Calu3 (cell line): ENCODE data around the gene TTC9B. TPM values are rescaled to one million over a fixed set of nuclear protein-coding genes. Genes with fewer than 3 reads are reported as not detected.

ENCODE experiments used
- Bru-seq: library from RNA; stranded (reverse); fragments of 400-500 nt; gene quantifications from one replicate; lab custom pipeline; 2021; lab: Mats Ljungman, UMichigan
- BruChase-seq, 2 experiments: library from RNA; stranded (reverse); fragments of 400-500 nt; gene quantifications; one replicate each; lab custom pipeline; 2021; lab: Mats Ljungman, UMichigan
- BruUV-seq: library from RNA; stranded (reverse); fragments of 400-500 nt; replicated peaks from 2 replicates; lab custom pipeline; 2021; lab: Mats Ljungman, UMichigan
- CTCF ChIA-PET: fragments of 300-600 bp; sonication (Branson Sonifier 250); formaldehyde crosslinking; loops from one replicate; lab custom pipeline; 2022; ENCODE audit warnings: antibody characterized with exemption; lab: Charles Lee
- DNase-seq: peaks from one replicate; pipeline ENCODE4 v3.0.0; 2022
- H3K27ac Mint-ChIP-seq: one replicate; pipeline ENCODE4 v1.8.0; 2022; ENCODE audit warnings: mixed read lengths; ENCODE audit not compliant: unreplicated experiment
- H3K27me3 Mint-ChIP-seq: one replicate; pipeline ENCODE4 v1.8.0; 2022; ENCODE audit warnings: mixed read lengths; ENCODE audit not compliant: unreplicated experiment
- H3K36me3 Mint-ChIP-seq: one replicate; pipeline ENCODE4 v1.8.0; 2022; ENCODE audit warnings: mild to moderate bottlenecking, moderate library complexity, mixed read lengths; ENCODE audit not compliant: insufficient read depth, unreplicated experiment
- H3K4me1 Mint-ChIP-seq: one replicate; pipeline ENCODE4 v1.8.0; 2022; ENCODE audit warnings: mild to moderate bottlenecking, low read depth, mixed read lengths; ENCODE audit not compliant: unreplicated experiment
- H3K4me3 Mint-ChIP-seq: one replicate; pipeline ENCODE4 v1.8.0; 2022; ENCODE audit warnings: mild to moderate bottlenecking, low read depth, moderate library complexity, mixed read lengths; ENCODE audit not compliant: unreplicated experiment
- H3K9me3 Mint-ChIP-seq: one replicate; pipeline ENCODE4 v1.8.0; 2022; ENCODE audit warnings: low read depth, mixed read lengths; ENCODE audit not compliant: unreplicated experiment
- CTCF ChIP-seq: fragments of 200-600 bp; IDR thresholded peaks from one replicate; pipeline ENCODE4 v1.8.0; 2022; ENCODE audit warnings: antibody characterized with exemption; ENCODE audit not compliant: unreplicated experiment
- intact Hi-C: fragments of 100-400 bp; cut with micrococcal nuclease; formaldehyde crosslinking; loops from one replicate; pipeline ENCODE4 v1.10.0; 2022; ENCODE audit not compliant: unreplicated experiment
- long read RNA-seq: library from polyadenylated mRNA; stranded (forward); transcript quantifications from one replicate; pipeline ENCODE4 v2.0.0, GENCODE V29; 2022
- total RNA-seq: library from RNA; stranded (reverse); gene quantifications from 2 replicates; pipeline ENCODE4 v1.2.3, GENCODE V29; 2022

Gene TTC9B
- total RNA-seq: not detected in 2 replicates
- Bru-seq, nascent RNA: percentile 18 among the genes with signal in this experiment
- percentile 21 among the genes with signal in this experiment for BruChase-seq, experiment 1, labeled RNA remaining after a 6-hour chase
- percentile 25 among the genes with signal in this experiment for BruChase-seq, experiment 2, labeled RNA remaining after a 2-hour chase
- long read RNA-seq, partial matches to known transcripts: 1 of 2 reads
- long read RNA-seq, other reads (novel, unspliced or antisense): 0 of 2 reads

- BruUV-seq: no TSS peak
- Mint-ChIP-seq H3K36me3 (peaks cover 30% of the 10 kb centered on the region), H3K27me3 (peaks cover 16% of the 10 kb centered on the region), H3K27ac (peak within 1 kb of the TSS; percentile 62), H3K4me3 (peak within 1 kb of the TSS; percentile 65), H3K9me3 (peaks cover 6% of the 10 kb centered on the region), H3K4me1 (peaks cover 41% of the 10 kb centered on the region)
- DNase-seq: no peak
- CTCF ChIA-PET: interaction anchor here (0.5 to 0.7 kb wide), 4 partner anchors 60 to 559 kb away, joined by 3 to 5 read pairs (median 4); no protein-coding TSS in a partner anchor
- TF ChIP-seq CTCF: no peak
- intact Hi-C loops: no loop called here
These were observed at the start of gene TTC9B for GRCh38 chr19:40217934-40218890. TTC9B (minus strand) TSS chr19:40218384; CDS start chr19:40218381, 3 bp downstream.

- H3K4me3 Mint-ChIP-seq: no peak overlapping the region
- BruUV-seq: no TSS peak
- peak overlapping the region; percentile 12 for H3K27ac Mint-ChIP-seq
- H3K9me3 Mint-ChIP-seq: no peaks in the 10 kb centered on the region
- no peak for TF ChIP-seq CTCF
- H3K4me1 Mint-ChIP-seq: no peaks in the 10 kb centered on the region
- intact Hi-C loops: no loop called here
- CTCF ChIA-PET: interaction anchor here (0.6 kb wide), 1 partner anchor 13 kb away, joined by 3 read pairs; no protein-coding TSS in a partner anchor
- H3K27me3 Mint-ChIP-seq: no peaks in the 10 kb centered on the region
- H3K36me3 Mint-ChIP-seq: peaks cover 46% of the 10 kb centered on the region
- no peak for DNase-seq
These were observed 49.4 kb upstream of the TTC9B start for GRCh38 chr19:40267601-40267997.

- Mint-ChIP-seq H3K4me1 (no peaks in the 10 kb centered on the region), H3K4me3 (no peak overlapping the region)
- CTCF ChIA-PET: no interaction called here
These were observed 48.9 kb upstream of the TTC9B start for GRCh38 chr19:40266912-40267600.

More at GRCh38 chr19:40266912-40267600, 48.9 kb upstream of the TTC9B start:
- BruUV-seq: no TSS peak
- DNase-seq: no peak
- intact Hi-C loops: no loop called here
- Mint-ChIP-seq H3K27me3 (no peaks in the 10 kb centered on the region), H3K27ac (peak overlapping the region; percentile 12), H3K36me3 (peaks cover 48% of the 10 kb centered on the region), H3K9me3 (no peaks in the 10 kb centered on the region)
- TF ChIP-seq CTCF: no peak
